GM12891 (cell line): Measurements from ENCODE around the gene SOBP.

Experiments
- POLR2A ChIP-seq: IDR thresholded peaks from 2 replicates; pipeline ENCODE4 v1.6.1; 2011; ENCODE audit warnings: low read depth, low read length, control low read depth
- TAF1 ChIP-seq: IDR thresholded peaks from 2 replicates; pipeline ENCODE4 v1.6.1; 2011; ENCODE audit warnings: low read depth, low read length, control low read depth

- TF ChIP-seq TAF1 (no peak), POLR2A (no peak)
These were observed 61.0 kb downstream of the SOBP start for GRCh38 chr6:107550906-107551305.
